Loucy (cell line): ENCODE measurements around the gene GALNT12.

Experiments
- EZH2phosphoT487 ChIP-seq: fragments of 200-600 bp; IDR thresholded peaks from 2 replicates; pipeline ENCODE4 v1.6.1; 2018; ENCODE audit warnings: antibody characterized with exemption, mild to moderate bottlenecking, moderate library complexity, borderline replicate concordance
- TF ChIP-seq, protein P1 (sequence below): fragments of 200-600 bp; sonication (generic); conservative IDR thresholded peaks from 2 replicates; pipeline ENCODE4 v1.5.1; 2014; ENCODE audit warnings: mild to moderate bottlenecking, antibody characterized with exemption, low read length

DNA sequence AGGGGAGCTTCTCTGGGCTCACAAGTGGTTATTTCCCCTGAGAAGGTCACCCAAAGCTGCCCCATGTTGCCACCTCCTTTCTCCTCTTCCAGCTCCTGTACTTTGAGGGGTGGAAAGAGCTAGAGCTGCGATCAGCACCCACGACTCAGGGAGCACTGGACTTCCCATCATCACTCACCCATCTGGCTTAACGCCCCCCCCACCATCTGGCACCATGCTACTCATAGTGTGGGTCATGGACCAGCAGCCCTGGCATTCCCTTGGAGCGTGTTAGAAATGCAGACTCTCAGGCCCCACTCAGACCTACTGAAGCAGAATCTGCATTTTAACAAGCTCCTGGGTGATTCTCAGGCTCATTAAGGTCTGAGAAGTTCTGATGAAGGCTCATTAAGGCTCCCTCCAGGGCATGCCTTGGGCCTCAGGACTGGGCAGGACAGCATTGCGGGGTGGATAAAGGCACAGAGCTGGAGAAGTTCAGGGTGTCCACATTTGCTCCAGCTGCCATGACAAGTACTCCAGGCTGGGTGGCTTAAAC, 67.3 kb downstream of the GALNT12 start:
- TF ChIP-seq, protein P1, sequence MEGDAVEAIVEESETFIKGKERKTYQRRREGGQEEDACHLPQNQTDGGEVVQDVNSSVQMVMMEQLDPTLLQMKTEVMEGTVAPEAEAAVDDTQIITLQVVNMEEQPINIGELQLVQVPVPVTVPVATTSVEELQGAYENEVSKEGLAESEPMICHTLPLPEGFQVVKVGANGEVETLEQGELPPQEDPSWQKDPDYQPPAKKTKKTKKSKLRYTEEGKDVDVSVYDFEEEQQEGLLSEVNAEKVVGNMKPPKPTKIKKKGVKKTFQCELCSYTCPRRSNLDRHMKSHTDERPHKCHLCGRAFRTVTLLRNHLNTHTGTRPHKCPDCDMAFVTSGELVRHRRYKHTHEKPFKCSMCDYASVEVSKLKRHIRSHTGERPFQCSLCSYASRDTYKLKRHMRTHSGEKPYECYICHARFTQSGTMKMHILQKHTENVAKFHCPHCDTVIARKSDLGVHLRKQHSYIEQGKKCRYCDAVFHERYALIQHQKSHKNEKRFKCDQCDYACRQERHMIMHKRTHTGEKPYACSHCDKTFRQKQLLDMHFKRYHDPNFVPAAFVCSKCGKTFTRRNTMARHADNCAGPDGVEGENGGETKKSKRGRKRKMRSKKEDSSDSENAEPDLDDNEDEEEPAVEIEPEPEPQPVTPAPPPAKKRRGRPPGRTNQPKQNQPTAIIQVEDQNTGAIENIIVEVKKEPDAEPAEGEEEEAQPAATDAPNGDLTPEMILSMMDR = no peak
- TF ChIP-seq EZH2phosphoT487 = no peak
